ENCODE data around the gene ZNF341.

Gene ZNF341

GRCh38 chr20:33796263-33796906, 64.6 kb downstream of the ZNF341 start:
- no peak for DNase-seq (ENCODE audit: extremely low spot score)
- ChIA-PET CTCF (no interaction called here), POLR2A (no interaction called here)
- no peak for TF ChIP-seq CTCF (IDR thresholded peaks at IDR 0.05; ENCODE audit: control extremely low read depth, extremely low read depth, low read depth, missing control alignments)

DNA sequence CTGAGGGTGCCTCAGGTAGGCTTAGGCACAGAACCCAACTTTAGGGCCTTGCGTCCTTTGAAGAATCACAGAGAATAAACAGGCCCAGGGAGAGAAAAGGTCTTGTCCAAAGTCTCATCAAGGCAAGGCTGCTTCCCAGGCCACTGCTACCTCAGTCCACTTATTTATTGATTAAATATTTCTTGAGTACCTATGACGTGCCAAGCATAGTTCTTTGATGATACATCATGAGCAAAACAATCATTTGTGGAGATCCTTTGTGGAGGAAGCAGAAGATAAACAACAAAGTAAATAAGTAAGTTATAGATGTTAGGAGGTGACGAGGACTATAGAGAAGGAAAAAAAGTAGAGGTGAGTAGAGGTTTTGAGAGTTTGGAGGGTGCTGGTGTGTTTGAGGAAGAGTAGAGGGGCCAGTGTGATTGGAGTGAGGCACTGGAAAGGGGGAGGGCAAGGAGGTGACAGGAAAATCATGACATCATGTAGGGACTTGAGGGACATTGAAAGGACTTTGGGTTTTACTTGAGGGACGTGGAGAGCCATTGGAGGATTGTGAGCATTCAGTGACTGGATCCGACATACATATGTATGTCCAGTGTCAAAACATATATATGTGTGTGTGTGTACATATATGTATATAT, 65.2 kb downstream of the ZNF341 start:
- DNase-seq (ENCODE audit: extremely low spot score) = no peak
- TF ChIP-seq CTCF (IDR thresholded peaks at IDR 0.05; ENCODE audit: control extremely low read depth, extremely low read depth, low read depth, missing control alignments) = no peak
- ChIA-PET CTCF (no interaction called here), POLR2A (no interaction called here)

- DNase-seq (ENCODE audit: extremely low spot score) = no peak
- CTCF ChIA-PET = interaction anchor here (0.9 to 1.9 kb wide), 3 partner anchors 9 to 13 kb away, joined by 4 to 7 read pairs (median 5); partner anchors contain the start of gene CHMP4B
- no peak for TF ChIP-seq CTCF (IDR thresholded peaks at IDR 0.05; ENCODE audit: control extremely low read depth, extremely low read depth, low read depth, missing control alignments)
- POLR2A ChIA-PET = no interaction called here
Observed at GRCh38 chr20:33798444-33798843, 66.6 kb downstream of the ZNF341 start.

DNA sequence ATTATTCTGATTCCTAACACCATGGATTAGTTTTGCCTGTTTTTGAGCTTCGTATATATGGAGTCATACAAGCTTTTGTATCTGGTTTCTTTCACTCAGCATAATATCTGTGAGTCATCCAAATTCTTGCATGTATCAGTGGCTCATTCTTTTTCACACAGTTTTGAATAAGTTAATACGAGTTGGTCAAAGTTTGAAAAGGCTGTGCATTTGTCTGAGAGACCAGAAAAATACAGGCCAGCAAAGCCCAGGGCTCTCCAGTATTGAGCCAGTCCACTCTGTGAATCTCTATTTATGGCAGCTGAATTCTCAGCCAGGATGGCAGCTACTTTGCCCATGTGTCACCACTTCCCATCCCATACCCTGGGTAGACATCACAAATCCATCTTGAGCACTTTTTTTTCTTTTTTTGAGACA, 72.1 kb downstream of the ZNF341 start:
- CTCF ChIA-PET = interaction anchor here (1.0 to 1.4 kb wide), 2 partner anchors 10 to 12 kb away, joined by 4 read pairs; no protein-coding TSS in a partner anchor
- POLR2A ChIA-PET = no interaction called here
- TF ChIP-seq CTCF (IDR thresholded peaks at IDR 0.05; ENCODE audit: control extremely low read depth, extremely low read depth, low read depth, missing control alignments) = no peak
- DNase-seq (ENCODE audit: extremely low spot score) = no peak

GRCh38 chr20:33808388-33808787, 76.6 kb downstream of the ZNF341 start:
- no peak for DNase-seq (ENCODE audit: extremely low spot score)
- CTCF ChIA-PET = interaction anchor here (2.2 kb wide), 1 partner anchor 16 kb away, joined by 10 read pairs; no protein-coding TSS in a partner anchor
- TF ChIP-seq CTCF (IDR thresholded peaks at IDR 0.05; ENCODE audit: control extremely low read depth, extremely low read depth, low read depth, missing control alignments) = no peak
- POLR2A ChIA-PET = no interaction called here

DNA sequence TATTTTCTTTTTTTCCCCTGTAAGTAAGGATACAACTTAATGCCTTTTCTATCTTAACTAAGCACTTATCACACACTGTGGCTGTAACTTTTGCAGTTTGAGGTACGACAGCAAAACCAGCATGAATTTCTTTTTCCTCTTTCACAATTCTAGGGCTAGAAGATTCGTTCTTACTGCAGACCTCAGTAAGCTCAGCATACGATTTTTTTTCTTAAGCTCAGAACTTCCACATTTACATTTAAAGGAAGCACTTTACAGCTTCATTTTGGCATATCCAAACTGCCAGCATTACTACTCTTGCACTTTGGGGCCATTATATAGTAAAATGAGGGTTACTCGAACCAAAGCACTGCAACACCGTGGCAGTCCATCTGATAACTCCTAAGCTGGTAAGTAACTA, 78.5 kb downstream of the ZNF341 start:
- ChIA-PET POLR2A (no interaction called here), CTCF (interaction anchor here (1.0 to 2.3 kb wide), 8 partner anchors 9 to 350 kb away, joined by 3 to 10 read pairs (median 4); no protein-coding TSS in a partner anchor)
- no peak for TF ChIP-seq CTCF (IDR thresholded peaks at IDR 0.05; ENCODE audit: control extremely low read depth, extremely low read depth, low read depth, missing control alignments)
- no peak for DNase-seq (ENCODE audit: extremely low spot score)
